Thymus (tissue), 14 donors: ENCODE measurements around the gene TGFB1. TPM values are rescaled to one million over a fixed set of nuclear protein-coding genes. Genes with fewer than 3 reads are reported as not detected.
A peak's percentile ranks its signal among the peaks of the same experiment; 100 is the strongest.

Source experiments
- DNase-seq, 9 donors: peaks; one replicate each; pipeline ENCODE4 v3.0.0-alpha.2; 2013; ENCODE audit warnings: low spot score in 9 of 9, low read depth in 6 of 9, missing footprints in 1 of 9
- H3K27ac ChIP-seq, 2 donors: one replicate each; pipeline ENCODE4 v1.5.1; 2013; ENCODE audit warnings: control low read depth in 1 of 2, low read depth in 1 of 2, low read length in 1 of 2, mild to moderate bottlenecking in 1 of 2, moderate library complexity in 1 of 2
- H3K27me3 ChIP-seq, 2 donors: one replicate each; pipeline ENCODE4 v1.5.1; 2013; ENCODE audit warnings: low read length in 1 of 2; ENCODE audit not compliant: control insufficient read depth in 2 of 2, insufficient read depth in 1 of 2
- H3K36me3 ChIP-seq, 2 donors: one replicate each; pipeline ENCODE4 v1.5.1; 2013; ENCODE audit warnings: low read length in 1 of 2, mild to moderate bottlenecking in 1 of 2, moderate library complexity in 1 of 2; ENCODE audit not compliant: control insufficient read depth in 2 of 2, insufficient read depth in 2 of 2
- H3K4me1 ChIP-seq, 2 donors: one replicate each; pipeline ENCODE4 v1.5.1; 2013; ENCODE audit warnings: low read length in 2 of 2; ENCODE audit not compliant: control insufficient read depth in 2 of 2, insufficient read depth in 2 of 2
- H3K4me3 ChIP-seq, 2 donors: one replicate each; pipeline ENCODE4 v1.5.1; 2013; ENCODE audit warnings: low read length in 2 of 2, control low read depth in 1 of 2, mild to moderate bottlenecking in 1 of 2
- H3K9me3 ChIP-seq, 2 donors: one replicate each; pipeline ENCODE4 v1.5.1; 2013; ENCODE audit warnings: low read length in 1 of 2, mild to moderate bottlenecking in 1 of 2; ENCODE audit not compliant: control insufficient read depth in 2 of 2, insufficient read depth in 1 of 2
- WGBS: extraction: QIAGEN DNeasy Blood & Tissue Kit; methylation state at CpG from one replicate; pipeline ENCODE4 v1.1.7; 2013; 5-methylcytosine and 5-hydroxymethylcytosine counted together
- long read RNA-seq, 10 donors: transcript quantifications; one replicate each; lab custom pipeline, GENCODE V29; 2026
- polyA plus RNA-seq: library from polyadenylated mRNA; stranded (reverse); fragments of 200-250 nt; gene quantifications from one replicate; pipeline ENCODE4 v1.2.3, GENCODE V29; 2013
- total RNA-seq: library from RNA; stranded (reverse); fragments of 120-200 nt; gene quantifications from one replicate; pipeline ENCODE4 v1.2.4, GENCODE V29; 2013
- donor health status: healthy.

Gene TGFB1
- total RNA-seq (5.0 TPM), polyA plus RNA-seq (24.8 TPM)
- long read RNA-seq, donor 1, partial matches to known transcripts = 9 of 9 reads
- long read RNA-seq, donor 1, other reads (novel, unspliced or antisense) = 0 of 9 reads
- long read RNA-seq, donor 2, transcript TGFB1-201 (7 exons, 2,769 nt) = major isoform, 49 of 556 reads
- long read RNA-seq, donor 2, partial matches to known transcripts = 468 of 556 reads
- long read RNA-seq, donor 2, other reads (novel, unspliced or antisense) = 39 of 556 reads
- long read RNA-seq, donor 3, transcript TGFB1-201 (7 exons, 2,769 nt) = major isoform, 13 of 20 reads
- long read RNA-seq, donor 3, partial matches to known transcripts = 7 of 20 reads
- long read RNA-seq, donor 3, other reads (novel, unspliced or antisense) = 0 of 20 reads
- long read RNA-seq, donor 4, transcript TGFB1-201 (7 exons, 2,769 nt) = major isoform, 16 of 27 reads
- long read RNA-seq, donor 4, partial matches to known transcripts = 11 of 27 reads
- long read RNA-seq, donor 4, other reads (novel, unspliced or antisense) = 0 of 27 reads
- long read RNA-seq, donor 5, transcript TGFB1-201 (7 exons, 2,769 nt) = major isoform, 25 of 612 reads
- long read RNA-seq, donor 5, partial matches to known transcripts = 579 of 612 reads
- long read RNA-seq, donor 5, other reads (novel, unspliced or antisense) = 8 of 612 reads
- long read RNA-seq, donor 6, transcript TGFB1-201 (7 exons, 2,769 nt) = major isoform, 21 of 21 reads
- long read RNA-seq, donor 6, partial matches to known transcripts = 0 of 21 reads
- long read RNA-seq, donor 6, other reads (novel, unspliced or antisense) = 0 of 21 reads
- long read RNA-seq, donor 7, transcript TGFB1-201 (7 exons, 2,769 nt) = major isoform, 9 of 258 reads
- long read RNA-seq, donor 7, partial matches to known transcripts = 239 of 258 reads
- long read RNA-seq, donor 7, other reads (novel, unspliced or antisense) = 10 of 258 reads
- long read RNA-seq, donor 8, transcript TGFB1-201 (7 exons, 2,769 nt) = major isoform, 11 of 11 reads
- long read RNA-seq, donor 8, partial matches to known transcripts = 0 of 11 reads
- long read RNA-seq, donor 8, other reads (novel, unspliced or antisense) = 0 of 11 reads
- long read RNA-seq, donor 9, transcript TGFB1-201 (7 exons, 2,769 nt) = major isoform, 6 of 170 reads
- long read RNA-seq, donor 9, partial matches to known transcripts = 149 of 170 reads
- long read RNA-seq, donor 9, other reads (novel, unspliced or antisense) = 15 of 170 reads
- long read RNA-seq, donor 10, transcript TGFB1-201 (7 exons, 2,769 nt) = major isoform, 21 of 487 reads
- long read RNA-seq, donor 10, partial matches to known transcripts = 459 of 487 reads
- long read RNA-seq, donor 10, other reads (novel, unspliced or antisense) = 6 of 487 reads

- WGBS = under 1% methylated on average over 78 of the region's 78 CpGs
- Histone ChIP-seq H3K36me3 (peaks cover 0 to 6% of the 10 kb centered on the region in 2 donors), H3K4me3 (peak within 1 kb of the TSS; percentile 77 to 90), H3K4me1 (peaks cover 18 to 61% of the 10 kb centered on the region in 2 donors), H3K27me3 (peaks cover 0 to 4% of the 10 kb centered on the region in 2 donors), H3K27ac (peak within 1 kb of the TSS; percentile 82 to 89), H3K9me3 (no peaks in the 10 kb centered on the region)
- DNase-seq = peak in 8 of 9 donors; percentile 63 to 95 (median 87)
Observed at GRCh38 chr19:41353466-41354342, at the start of gene TGFB1. Gene TGFB1 (minus strand): TSS chr19:41353922. CDS start chr19:41353044, 878 bp downstream.

GRCh38 chr19:41402010-41402409, 48.3 kb upstream of the TGFB1 start:
- Histone ChIP-seq H3K36me3 (peaks cover 0 to 15% of the 10 kb centered on the region in 2 donors), H3K9me3 (no peaks in the 10 kb centered on the region), H3K4me3 (no peak overlapping the region), H3K27ac (no peak overlapping the region), H3K27me3 (no peaks in the 10 kb centered on the region), H3K4me1 (peaks cover 10 to 11% of the 10 kb centered on the region in 2 donors)
- DNase-seq = no peak
- 99% methylated on average over 3 of the region's 3 CpGs for WGBS

DNA sequence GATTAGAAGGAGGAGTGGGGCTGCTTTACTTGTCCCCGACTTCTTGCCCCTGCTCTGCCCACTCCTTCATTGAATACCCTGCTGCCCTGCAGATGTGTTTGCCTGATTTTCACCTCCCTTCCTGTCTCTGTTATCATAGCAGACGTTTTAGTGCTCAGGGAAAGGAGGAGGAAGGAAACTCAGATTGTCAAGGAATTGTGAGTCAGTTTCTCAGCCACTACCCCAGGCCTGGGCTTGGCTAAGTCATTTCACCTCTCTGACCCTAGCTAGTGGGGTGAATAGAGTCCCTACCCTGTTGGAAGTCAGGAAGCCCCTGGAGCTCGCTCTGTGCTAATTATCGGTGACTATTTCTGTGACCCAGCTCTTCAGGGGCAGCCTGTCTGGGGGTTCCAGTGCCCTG, 47.8 kb upstream of the TGFB1 start:
- Histone ChIP-seq H3K36me3 (peaks cover 0 to 15% of the 10 kb centered on the region in 2 donors), H3K4me1 (peaks cover 10 to 16% of the 10 kb centered on the region in 2 donors), H3K27me3 (no peaks in the 10 kb centered on the region), H3K27ac (no peak overlapping the region), H3K4me3 (no peak overlapping the region), H3K9me3 (no peaks in the 10 kb centered on the region)
- WGBS = 89% methylated on average over 4 of the region's 4 CpGs
- no peak for DNase-seq

GRCh38 chr19:41399525-41399924, 45.8 kb upstream of the TGFB1 start:
- WGBS = 96% methylated on average over 2 of the region's 2 CpGs
- no peaks in the 10 kb centered on the region for H3K9me3 ChIP-seq
- H3K4me3 ChIP-seq = no peak overlapping the region
- no peak overlapping the region for H3K27ac ChIP-seq
- H3K4me1 ChIP-seq = peaks cover 10 to 19% of the 10 kb centered on the region in 2 donors
- H3K27me3 ChIP-seq = no peaks in the 10 kb centered on the region
- DNase-seq = no peak
- H3K36me3 ChIP-seq = peaks cover 0 to 15% of the 10 kb centered on the region in 2 donors

DNA sequence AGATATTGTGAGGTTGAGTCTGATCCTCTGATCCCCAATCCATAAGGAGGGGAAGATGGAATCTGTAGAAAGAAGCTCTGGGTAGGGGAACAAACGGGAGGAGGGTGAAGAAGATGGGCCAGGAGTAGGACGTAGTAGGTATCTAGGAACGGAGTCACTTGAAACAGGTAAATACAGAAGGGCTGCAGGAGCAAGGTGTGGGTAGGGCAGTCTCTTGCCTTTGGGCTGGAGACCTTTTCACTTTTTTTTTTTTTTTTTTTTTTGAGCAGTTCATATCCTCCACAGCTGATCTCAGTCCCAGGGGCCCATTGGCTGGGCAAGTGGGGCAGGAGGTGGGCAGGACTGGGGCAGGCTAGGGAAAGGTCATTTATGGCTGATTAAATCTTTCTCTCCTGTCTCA, 45.4 kb upstream of the TGFB1 start:
- no peaks in the 10 kb centered on the region for H3K27me3 ChIP-seq
- H3K9me3 ChIP-seq = no peaks in the 10 kb centered on the region
- no peak overlapping the region for H3K4me3 ChIP-seq
- H3K4me1 ChIP-seq = peaks cover 10 to 19% of the 10 kb centered on the region in 2 donors
- DNase-seq = no peak
- H3K27ac ChIP-seq = no peak overlapping the region
- peaks cover 0 to 15% of the 10 kb centered on the region in 2 donors for H3K36me3 ChIP-seq
- over 99% methylated on average over 3 of the region's 3 CpGs for WGBS

DNA sequence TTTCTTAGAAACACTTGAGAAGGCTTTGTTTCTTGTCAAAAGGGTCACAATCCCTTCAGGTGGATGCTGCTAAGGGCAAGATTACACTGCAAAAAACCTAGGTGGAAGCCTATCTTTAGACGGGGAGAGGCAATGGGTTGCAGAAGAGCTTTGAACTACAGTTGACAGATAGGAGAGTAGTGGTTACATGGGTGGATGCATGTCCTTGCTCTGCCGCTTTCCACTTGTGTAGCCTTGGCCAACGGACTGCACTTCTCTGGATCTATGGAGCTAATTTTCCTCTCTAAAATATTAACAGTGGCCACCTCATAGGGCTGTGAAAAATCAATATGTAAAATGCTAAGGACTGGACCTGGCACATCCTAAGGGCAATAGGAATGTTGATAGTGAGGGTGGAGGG, 44.9 kb upstream of the TGFB1 start:
- H3K27ac ChIP-seq = no peak overlapping the region
- H3K27me3 ChIP-seq = no peaks in the 10 kb centered on the region
- DNase-seq = no peak
- H3K4me1 ChIP-seq = peaks cover 10 to 19% of the 10 kb centered on the region in 2 donors
- peaks cover 0 to 13% of the 10 kb centered on the region in 2 donors for H3K36me3 ChIP-seq
- H3K4me3 ChIP-seq = peak overlapping the region; percentile 71 to 90
- H3K9me3 ChIP-seq = no peaks in the 10 kb centered on the region
- WGBS = 81% methylated on average over 3 of the region's 3 CpGs

GRCh38 chr19:41398050-41398418, 44.3 kb upstream of the TGFB1 start:
- peak in 1 of 9 donors; percentile 2 for DNase-seq
- Histone ChIP-seq H3K27ac (peak overlapping the region in 1 of 2 donors; percentile 92), H3K4me3 (peak overlapping the region; percentile 71 to 90), H3K36me3 (peaks cover 0 to 8% of the 10 kb centered on the region in 2 donors), H3K4me1 (peaks cover 10 to 19% of the 10 kb centered on the region in 2 donors), H3K9me3 (no peaks in the 10 kb centered on the region), H3K27me3 (no peaks in the 10 kb centered on the region)
- 0% methylated on average over 5 of the region's 5 CpGs for WGBS
